ENCODE measurements around the gene AANAT. TPM values are rescaled to one million over a fixed set of nuclear protein-coding genes. Genes with fewer than 3 reads are reported as not detected.

AANAT gene
- total RNA-seq, 1 donor from 2014 or later, result not detected

GRCh38 chr17:76468634-76469010 is 1.2 kb downstream of the AANAT start:
- DNase-seq (ENCODE audit: low read depth, low spot score), result no peak

GRCh38 chr17:76469076-76469990 is 1.9 kb downstream of the AANAT start:
- no peak for DNase-seq (ENCODE audit: low read depth, low spot score)

GRCh38 chr17:76469991-76470739 is 2.8 kb downstream of the AANAT start:
- no peak for DNase-seq (ENCODE audit: low read depth, low spot score)

GRCh38 chr17:76471498-76472257 is 4.3 kb downstream of the AANAT start:
- no peak for DNase-seq (ENCODE audit: low read depth, low spot score)

- DNase-seq (ENCODE audit: low read depth, low spot score), result no peak
These were observed 4.8 kb downstream of the AANAT start for GRCh38 chr17:76472258-76472645.

GRCh38 chr17:76472726-76473125 is 5.3 kb downstream of the AANAT start:
- no peak for DNase-seq (ENCODE audit: low read depth, low spot score)

GRCh38 chr17:76473541-76473985 is 6.2 kb downstream of the AANAT start:
- DNase-seq (ENCODE audit: low read depth, low spot score), result no peak

- no peak for DNase-seq (ENCODE audit: low read depth, low spot score)
These were observed 6.8 kb downstream of the AANAT start for GRCh38 chr17:76474238-76474637.

GRCh38 chr17:76474894-76475293 is 7.5 kb downstream of the AANAT start:
- no peak for DNase-seq (ENCODE audit: low read depth, low spot score)

GRCh38 chr17:76475302-76475701 is 7.9 kb downstream of the AANAT start:
- DNase-seq (ENCODE audit: low read depth, low spot score), result no peak

- no peak for DNase-seq (ENCODE audit: low read depth, low spot score)
These were observed 9.3 kb downstream of the AANAT start for GRCh38 chr17:76476736-76477135.

GRCh38 chr17:76477576-76477975 is 10.2 kb downstream of the AANAT start:
- no peak for DNase-seq (ENCODE audit: low read depth, low spot score)

GRCh38 chr17:76478097-76478496 is 10.7 kb downstream of the AANAT start:
- no peak for DNase-seq (ENCODE audit: low read depth, low spot score)

- no peak for DNase-seq (ENCODE audit: low read depth, low spot score)
These were observed 11.5 kb downstream of the AANAT start for GRCh38 chr17:76478730-76479514.

GRCh38 chr17:76479515-76480060 is 12.2 kb downstream of the AANAT start:
- no peak for DNase-seq (ENCODE audit: low read depth, low spot score)

GRCh38 chr17:76480632-76481031 is 13.2 kb downstream of the AANAT start:
- no peak for DNase-seq (ENCODE audit: low read depth, low spot score)

- no peak for DNase-seq (ENCODE audit: low read depth, low spot score)
These were observed 13.8 kb downstream of the AANAT start for GRCh38 chr17:76481071-76481655.

- DNase-seq (ENCODE audit: low read depth, low spot score), result no peak
These were observed 16.9 kb downstream of the AANAT start for GRCh38 chr17:76484228-76484725.

- DNase-seq (ENCODE audit: low read depth, low spot score), result no peak
These were observed 18.2 kb downstream of the AANAT start for GRCh38 chr17:76485569-76485968.
